GM12874 (cell line): Measurements from ENCODE around the gene DOCK9.

Source experiments
- CTCF ChIP-seq: IDR thresholded peaks from 2 replicates; pipeline ENCODE4 v1.5.1; 2011; ENCODE audit warnings: low read depth, mild to moderate bottlenecking, control low read depth, low read length, moderate library complexity; ENCODE audit not compliant: insufficient read depth

Gene DOCK9

GRCh38 chr13:98868932-98869331, 108.9 kb downstream of the DOCK9 start:
- TF ChIP-seq CTCF = no peak

- TF ChIP-seq CTCF = no peak
Measured at GRCh38 chr13:98866882-98867281, 111.0 kb downstream of the DOCK9 start.

GRCh38 chr13:98860491-98860890, 117.4 kb downstream of the DOCK9 start:
- no peak for TF ChIP-seq CTCF

- no peak for TF ChIP-seq CTCF
Measured at GRCh38 chr13:98858191-98858590, 119.7 kb downstream of the DOCK9 start.

- TF ChIP-seq CTCF = no peak
Measured at GRCh38 chr13:98856983-98857382, 120.9 kb downstream of the DOCK9 start.

GRCh38 chr13:98854448-98854847, 123.4 kb downstream of the DOCK9 start:
- TF ChIP-seq CTCF = no peak

GRCh38 chr13:98853771-98854221, 124.1 kb downstream of the DOCK9 start:
- no peak for TF ChIP-seq CTCF

GRCh38 chr13:98851276-98851675, 126.6 kb downstream of the DOCK9 start:
- no peak for TF ChIP-seq CTCF
